ENCODE data around the gene RLN3. TPM values are rescaled to one million over a fixed set of nuclear protein-coding genes. Genes with fewer than 3 reads are reported as not detected.
A peak's percentile ranks its signal among the peaks of the same experiment; 100 is the strongest.

RLN3 gene
- total and polyA plus RNA-seq, 9 of the 15 experiments (the other 6 are each of a cell fraction or from before 2014, with no cell fraction given), result 0.31 to 1.2 (median 0.71) TPM; not detected in 6

DNA sequence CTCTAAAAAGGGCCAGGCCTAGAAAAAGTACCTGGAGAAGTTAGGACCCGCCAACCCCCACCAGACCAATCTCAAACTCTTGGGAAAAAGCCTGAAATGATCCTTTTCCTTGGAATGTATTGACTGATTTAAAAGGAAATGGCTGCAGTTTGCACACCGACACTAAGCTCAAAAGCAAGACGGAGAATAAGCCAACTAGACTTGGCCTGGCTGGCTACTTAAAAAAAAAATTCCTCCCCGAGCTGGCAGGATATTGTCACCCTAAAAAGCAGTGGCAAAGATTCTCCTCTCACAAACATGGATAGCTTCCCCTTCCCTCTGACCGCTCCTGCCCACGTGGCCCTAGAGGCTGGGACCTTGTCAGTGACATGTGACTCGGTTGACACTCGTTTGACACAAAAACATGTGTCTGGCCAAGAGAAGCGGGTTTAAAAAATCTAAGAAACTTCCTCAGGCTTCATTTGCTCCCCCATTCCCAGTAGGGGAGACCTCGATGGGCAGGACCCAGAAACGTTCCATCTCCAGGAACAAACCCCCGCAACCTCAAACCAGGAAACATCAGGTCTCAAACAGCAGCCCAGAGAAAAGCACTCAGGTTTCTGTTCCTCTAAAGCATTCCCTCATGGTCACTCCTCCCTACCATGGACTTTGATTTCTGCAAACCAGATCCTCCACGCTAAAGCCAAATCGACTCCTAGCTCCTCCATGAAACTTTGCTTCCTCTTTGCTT is 23.2 kb upstream of the RLN3 start (continued):
- TF ChIP-seq, protein P1, sequence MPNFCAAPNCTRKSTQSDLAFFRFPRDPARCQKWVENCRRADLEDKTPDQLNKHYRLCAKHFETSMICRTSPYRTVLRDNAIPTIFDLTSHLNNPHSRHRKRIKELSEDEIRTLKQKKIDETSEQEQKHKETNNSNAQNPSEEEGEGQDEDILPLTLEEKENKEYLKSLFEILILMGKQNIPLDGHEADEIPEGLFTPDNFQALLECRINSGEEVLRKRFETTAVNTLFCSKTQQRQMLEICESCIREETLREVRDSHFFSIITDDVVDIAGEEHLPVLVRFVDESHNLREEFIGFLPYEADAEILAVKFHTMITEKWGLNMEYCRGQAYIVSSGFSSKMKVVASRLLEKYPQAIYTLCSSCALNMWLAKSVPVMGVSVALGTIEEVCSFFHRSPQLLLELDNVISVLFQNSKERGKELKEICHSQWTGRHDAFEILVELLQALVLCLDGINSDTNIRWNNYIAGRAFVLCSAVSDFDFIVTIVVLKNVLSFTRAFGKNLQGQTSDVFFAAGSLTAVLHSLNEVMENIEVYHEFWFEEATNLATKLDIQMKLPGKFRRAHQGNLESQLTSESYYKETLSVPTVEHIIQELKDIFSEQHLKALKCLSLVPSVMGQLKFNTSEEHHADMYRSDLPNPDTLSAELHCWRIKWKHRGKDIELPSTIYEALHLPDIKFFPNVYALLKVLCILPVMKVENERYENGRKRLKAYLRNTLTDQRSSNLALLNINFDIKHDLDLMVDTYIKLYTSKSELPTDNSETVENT (CRISPR knock-in tag; IDR thresholded peaks at IDR 0.05), result 0 out of 2 replicates have a peak, but pooled peaks have one; percentile 19
- TF ChIP-seq MEIS2 (IDR thresholded peaks at IDR 0.05; ENCODE audit: partially characterized antibody), result peak; percentile 23
- peak; percentile 88 to 95 for TF ChIP-seq FOXK2 (conservative IDR thresholded peaks at IDR 0.05 in 1 of 2, IDR thresholded peaks at IDR 0.05 in 1 of 2; ENCODE audit: low read depth in 2 of 2)
- TF ChIP-seq, protein P2, sequence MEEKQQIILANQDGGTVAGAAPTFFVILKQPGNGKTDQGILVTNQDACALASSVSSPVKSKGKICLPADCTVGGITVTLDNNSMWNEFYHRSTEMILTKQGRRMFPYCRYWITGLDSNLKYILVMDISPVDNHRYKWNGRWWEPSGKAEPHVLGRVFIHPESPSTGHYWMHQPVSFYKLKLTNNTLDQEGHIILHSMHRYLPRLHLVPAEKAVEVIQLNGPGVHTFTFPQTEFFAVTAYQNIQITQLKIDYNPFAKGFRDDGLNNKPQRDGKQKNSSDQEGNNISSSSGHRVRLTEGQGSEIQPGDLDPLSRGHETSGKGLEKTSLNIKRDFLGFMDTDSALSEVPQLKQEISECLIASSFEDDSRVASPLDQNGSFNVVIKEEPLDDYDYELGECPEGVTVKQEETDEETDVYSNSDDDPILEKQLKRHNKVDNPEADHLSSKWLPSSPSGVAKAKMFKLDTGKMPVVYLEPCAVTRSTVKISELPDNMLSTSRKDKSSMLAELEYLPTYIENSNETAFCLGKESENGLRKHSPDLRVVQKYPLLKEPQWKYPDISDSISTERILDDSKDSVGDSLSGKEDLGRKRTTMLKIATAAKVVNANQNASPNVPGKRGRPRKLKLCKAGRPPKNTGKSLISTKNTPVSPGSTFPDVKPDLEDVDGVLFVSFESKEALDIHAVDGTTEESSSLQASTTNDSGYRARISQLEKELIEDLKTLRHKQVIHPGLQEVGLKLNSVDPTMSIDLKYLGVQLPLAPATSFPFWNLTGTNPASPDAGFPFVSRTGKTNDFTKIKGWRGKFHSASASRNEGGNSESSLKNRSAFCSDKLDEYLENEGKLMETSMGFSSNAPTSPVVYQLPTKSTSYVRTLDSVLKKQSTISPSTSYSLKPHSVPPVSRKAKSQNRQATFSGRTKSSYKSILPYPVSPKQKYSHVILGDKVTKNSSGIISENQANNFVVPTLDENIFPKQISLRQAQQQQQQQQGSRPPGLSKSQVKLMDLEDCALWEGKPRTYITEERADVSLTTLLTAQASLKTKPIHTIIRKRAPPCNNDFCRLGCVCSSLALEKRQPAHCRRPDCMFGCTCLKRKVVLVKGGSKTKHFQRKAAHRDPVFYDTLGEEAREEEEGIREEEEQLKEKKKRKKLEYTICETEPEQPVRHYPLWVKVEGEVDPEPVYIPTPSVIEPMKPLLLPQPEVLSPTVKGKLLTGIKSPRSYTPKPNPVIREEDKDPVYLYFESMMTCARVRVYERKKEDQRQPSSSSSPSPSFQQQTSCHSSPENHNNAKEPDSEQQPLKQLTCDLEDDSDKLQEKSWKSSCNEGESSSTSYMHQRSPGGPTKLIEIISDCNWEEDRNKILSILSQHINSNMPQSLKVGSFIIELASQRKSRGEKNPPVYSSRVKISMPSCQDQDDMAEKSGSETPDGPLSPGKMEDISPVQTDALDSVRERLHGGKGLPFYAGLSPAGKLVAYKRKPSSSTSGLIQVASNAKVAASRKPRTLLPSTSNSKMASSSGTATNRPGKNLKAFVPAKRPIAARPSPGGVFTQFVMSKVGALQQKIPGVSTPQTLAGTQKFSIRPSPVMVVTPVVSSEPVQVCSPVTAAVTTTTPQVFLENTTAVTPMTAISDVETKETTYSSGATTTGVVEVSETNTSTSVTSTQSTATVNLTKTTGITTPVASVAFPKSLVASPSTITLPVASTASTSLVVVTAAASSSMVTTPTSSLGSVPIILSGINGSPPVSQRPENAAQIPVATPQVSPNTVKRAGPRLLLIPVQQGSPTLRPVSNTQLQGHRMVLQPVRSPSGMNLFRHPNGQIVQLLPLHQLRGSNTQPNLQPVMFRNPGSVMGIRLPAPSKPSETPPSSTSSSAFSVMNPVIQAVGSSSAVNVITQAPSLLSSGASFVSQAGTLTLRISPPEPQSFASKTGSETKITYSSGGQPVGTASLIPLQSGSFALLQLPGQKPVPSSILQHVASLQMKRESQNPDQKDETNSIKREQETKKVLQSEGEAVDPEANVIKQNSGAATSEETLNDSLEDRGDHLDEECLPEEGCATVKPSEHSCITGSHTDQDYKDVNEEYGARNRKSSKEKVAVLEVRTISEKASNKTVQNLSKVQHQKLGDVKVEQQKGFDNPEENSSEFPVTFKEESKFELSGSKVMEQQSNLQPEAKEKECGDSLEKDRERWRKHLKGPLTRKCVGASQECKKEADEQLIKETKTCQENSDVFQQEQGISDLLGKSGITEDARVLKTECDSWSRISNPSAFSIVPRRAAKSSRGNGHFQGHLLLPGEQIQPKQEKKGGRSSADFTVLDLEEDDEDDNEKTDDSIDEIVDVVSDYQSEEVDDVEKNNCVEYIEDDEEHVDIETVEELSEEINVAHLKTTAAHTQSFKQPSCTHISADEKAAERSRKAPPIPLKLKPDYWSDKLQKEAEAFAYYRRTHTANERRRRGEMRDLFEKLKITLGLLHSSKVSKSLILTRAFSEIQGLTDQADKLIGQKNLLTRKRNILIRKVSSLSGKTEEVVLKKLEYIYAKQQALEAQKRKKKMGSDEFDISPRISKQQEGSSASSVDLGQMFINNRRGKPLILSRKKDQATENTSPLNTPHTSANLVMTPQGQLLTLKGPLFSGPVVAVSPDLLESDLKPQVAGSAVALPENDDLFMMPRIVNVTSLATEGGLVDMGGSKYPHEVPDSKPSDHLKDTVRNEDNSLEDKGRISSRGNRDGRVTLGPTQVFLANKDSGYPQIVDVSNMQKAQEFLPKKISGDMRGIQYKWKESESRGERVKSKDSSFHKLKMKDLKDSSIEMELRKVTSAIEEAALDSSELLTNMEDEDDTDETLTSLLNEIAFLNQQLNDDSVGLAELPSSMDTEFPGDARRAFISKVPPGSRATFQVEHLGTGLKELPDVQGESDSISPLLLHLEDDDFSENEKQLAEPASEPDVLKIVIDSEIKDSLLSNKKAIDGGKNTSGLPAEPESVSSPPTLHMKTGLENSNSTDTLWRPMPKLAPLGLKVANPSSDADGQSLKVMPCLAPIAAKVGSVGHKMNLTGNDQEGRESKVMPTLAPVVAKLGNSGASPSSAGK (IDR thresholded peaks at IDR 0.05), result peak; percentile 85
- no peak for TF ChIP-seq ARID1B (IDR thresholded peaks at IDR 0.05)
- peak; percentile 28; the same call in 1 of the 2 replicates for TF ChIP-seq CBFA2T2 (conservative IDR thresholded peaks at IDR 0.05)
- TF ChIP-seq, protein P3, sequence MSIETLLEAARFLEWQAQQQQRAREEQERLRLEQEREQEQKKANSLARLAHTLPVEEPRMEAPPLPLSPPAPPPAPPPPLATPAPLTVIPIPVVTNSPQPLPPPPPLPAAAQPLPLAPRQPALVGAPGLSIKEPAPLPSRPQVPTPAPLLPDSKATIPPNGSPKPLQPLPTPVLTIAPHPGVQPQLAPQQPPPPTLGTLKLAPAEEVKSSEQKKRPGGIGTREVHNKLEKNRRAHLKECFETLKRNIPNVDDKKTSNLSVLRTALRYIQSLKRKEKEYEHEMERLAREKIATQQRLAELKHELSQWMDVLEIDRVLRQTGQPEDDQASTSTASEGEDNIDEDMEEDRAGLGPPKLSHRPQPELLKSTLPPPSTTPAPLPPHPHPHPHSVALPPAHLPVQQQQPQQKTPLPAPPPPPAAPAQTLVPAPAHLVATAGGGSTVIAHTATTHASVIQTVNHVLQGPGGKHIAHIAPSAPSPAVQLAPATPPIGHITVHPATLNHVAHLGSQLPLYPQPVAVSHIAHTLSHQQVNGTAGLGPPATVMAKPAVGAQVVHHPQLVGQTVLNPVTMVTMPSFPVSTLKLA (conservative IDR thresholded peaks at IDR 0.05), result peak; percentile 99
- TF ChIP-seq RBM17 (IDR thresholded peaks at IDR 0.05; ENCODE audit: borderline replicate concordance, low read depth, low read length), result no peak
- TF ChIP-seq LEF1 (IDR thresholded peaks at IDR 0.05), result no peak
- TF ChIP-seq RCOR1 (IDR thresholded peaks at IDR 0.05; ENCODE audit: borderline replicate concordance in 1 of 2, low read depth in 2 of 2, low read length in 2 of 2), result no peak

Measured in K562 (cell line).